Measurements from ENCODE around the gene LRRC58. TPM values are rescaled to one million over a fixed set of nuclear protein-coding genes. Genes with fewer than 3 reads are reported as not detected.

LRRC58 gene
- total RNA-seq, 2 experiments from 2014 or later = 17.6 to 18.0 TPM

GRCh38 chr3:120289636-120290035 is 59.5 kb downstream of the LRRC58 start:
- CTCF ChIA-PET = no interaction called here
- Mint-ChIP-seq H3K27me3 (ENCODE audit: low read depth) (peaks cover 40% of the 10 kb centered on the region), H3K9me3 (peaks cover 9% of the 10 kb centered on the region)

DNA sequence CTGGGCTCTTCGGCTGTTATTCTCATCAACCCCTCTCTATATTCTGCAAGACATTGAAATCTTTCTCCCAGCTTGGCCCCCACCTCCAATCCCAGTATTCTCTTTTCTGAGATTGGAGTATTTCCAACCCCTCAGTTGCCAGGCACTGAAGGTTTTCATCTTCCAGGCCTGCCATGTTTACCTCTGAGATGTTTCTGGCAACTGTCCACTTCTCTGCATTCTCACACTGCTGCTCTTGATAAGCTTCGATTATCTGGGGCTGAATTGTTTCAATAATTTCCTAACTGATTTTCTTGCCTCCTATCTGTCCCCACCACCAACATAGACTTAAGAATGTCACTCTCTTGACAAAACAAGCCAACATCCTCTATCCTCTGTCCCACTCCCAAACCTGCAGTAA is 62.7 kb downstream of the LRRC58 start:
- H3K27ac Mint-ChIP-seq = no peak overlapping the region

More at GRCh38 chr3:120289636-120290035, 59.5 kb downstream of the LRRC58 start:
- Mint-ChIP-seq H3K27ac (no peak overlapping the region), H3K36me3 (ENCODE audit: low read depth) (peaks cover 3% of the 10 kb centered on the region), H3K4me1 (ENCODE audit: low read depth) (peaks cover 6% of the 10 kb centered on the region), H3K4me3 (no peak overlapping the region)
- DNase-seq = no peak
- intact Hi-C loops (cut with micrococcal nuclease) = no loop called here

GRCh38 chr3:120285508-120285841 is 63.7 kb downstream of the LRRC58 start:
- Mint-ChIP-seq H3K9me3 (no peaks in the 10 kb centered on the region), H3K4me3 (no peak overlapping the region), H3K36me3 (ENCODE audit: low read depth) (no peaks in the 10 kb centered on the region), H3K27me3 (ENCODE audit: low read depth) (peaks cover 59% of the 10 kb centered on the region), H3K27ac (no peak overlapping the region), H3K4me1 (ENCODE audit: low read depth) (peaks cover 7% of the 10 kb centered on the region)
- intact Hi-C loops (cut with micrococcal nuclease) = no loop called here
- CTCF ChIA-PET = interaction anchor here (0.6 to 0.8 kb wide), 2 partner anchors 64 to 132 kb away, joined by 3 read pairs; no protein-coding TSS in a partner anchor
- DNase-seq = no peak

More for the DNA sequence above, 62.7 kb downstream of the LRRC58 start:
- Mint-ChIP-seq H3K4me3 (no peak overlapping the region), H3K27me3 (ENCODE audit: low read depth) (peaks cover 59% of the 10 kb centered on the region), H3K9me3 (no peaks in the 10 kb centered on the region), H3K4me1 (ENCODE audit: low read depth) (peaks cover 7% of the 10 kb centered on the region), H3K36me3 (ENCODE audit: low read depth) (no peaks in the 10 kb centered on the region)
- CTCF ChIA-PET = no interaction called here
- no peak for DNase-seq
- intact Hi-C loops (cut with micrococcal nuclease) = no loop called here

- intact Hi-C loops (cut with micrococcal nuclease) = no loop called here
- no peaks in the 10 kb centered on the region for H3K9me3 Mint-ChIP-seq
- H3K4me1 Mint-ChIP-seq (ENCODE audit: low read depth) = peaks cover 7% of the 10 kb centered on the region
- peaks cover 59% of the 10 kb centered on the region for H3K27me3 Mint-ChIP-seq (ENCODE audit: low read depth)
- no peak within 1 kb of the TSS for H3K27ac Mint-ChIP-seq
- no peaks in the 10 kb centered on the region for H3K36me3 Mint-ChIP-seq (ENCODE audit: low read depth)
- no peak for DNase-seq
- peak within 1 kb of the TSS; percentile 28 for H3K4me3 Mint-ChIP-seq
- CTCF ChIA-PET = no interaction called here
These were observed 64.2 kb downstream of the LRRC58 start, which contains the start of gene GPR156 for GRCh38 chr3:120284747-120285507. GPR156 (minus strand) TSS chr3:120285222; CDS start chr3:120244098, 41,124 bp downstream.

DNA sequence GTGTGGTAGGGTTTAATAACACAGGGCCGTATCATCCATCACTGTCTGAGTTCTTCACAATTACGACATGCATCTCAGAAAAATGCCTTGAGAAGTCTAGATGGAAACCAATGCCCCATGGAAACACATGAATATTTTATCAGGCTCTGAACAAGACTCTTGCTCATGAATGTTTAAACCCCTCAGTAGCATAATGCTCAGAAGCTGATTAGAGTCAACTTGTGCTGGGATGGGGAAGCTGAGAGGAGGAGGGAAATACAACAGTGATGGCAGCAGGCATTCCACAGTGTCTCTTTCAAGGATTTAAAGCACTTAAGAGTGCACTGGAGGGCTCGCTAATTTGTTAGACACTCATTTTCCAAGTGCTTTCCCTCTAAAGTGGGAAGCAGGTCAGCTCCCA is 67.9 kb downstream of the LRRC58 start:
- no peaks in the 10 kb centered on the region for H3K36me3 Mint-ChIP-seq (ENCODE audit: low read depth)
- CTCF ChIA-PET = interaction anchor here (0.6 kb wide), 1 partner anchor 81 kb away, joined by 3 read pairs; no protein-coding TSS in a partner anchor
- no peak overlapping the region for H3K4me3 Mint-ChIP-seq
- no peaks in the 10 kb centered on the region for H3K9me3 Mint-ChIP-seq
- peaks cover 45% of the 10 kb centered on the region for H3K27me3 Mint-ChIP-seq (ENCODE audit: low read depth)
- no peak overlapping the region for H3K27ac Mint-ChIP-seq
- peaks cover 3% of the 10 kb centered on the region for H3K4me1 Mint-ChIP-seq (ENCODE audit: low read depth)
- intact Hi-C loops (cut with micrococcal nuclease) = no loop called here
- no peak for DNase-seq

GRCh38 chr3:120280566-120280965 is 68.6 kb downstream of the LRRC58 start:
- no peak overlapping the region for H3K4me3 Mint-ChIP-seq
- H3K27me3 Mint-ChIP-seq (ENCODE audit: low read depth) = peaks cover 40% of the 10 kb centered on the region
- no peaks in the 10 kb centered on the region for H3K9me3 Mint-ChIP-seq
- H3K36me3 Mint-ChIP-seq (ENCODE audit: low read depth) = no peaks in the 10 kb centered on the region
- H3K4me1 Mint-ChIP-seq (ENCODE audit: low read depth) = peaks cover 3% of the 10 kb centered on the region
- DNase-seq = no peak
- no peak overlapping the region for H3K27ac Mint-ChIP-seq
- CTCF ChIA-PET = no interaction called here
- intact Hi-C loops (cut with micrococcal nuclease) = no loop called here

DNA sequence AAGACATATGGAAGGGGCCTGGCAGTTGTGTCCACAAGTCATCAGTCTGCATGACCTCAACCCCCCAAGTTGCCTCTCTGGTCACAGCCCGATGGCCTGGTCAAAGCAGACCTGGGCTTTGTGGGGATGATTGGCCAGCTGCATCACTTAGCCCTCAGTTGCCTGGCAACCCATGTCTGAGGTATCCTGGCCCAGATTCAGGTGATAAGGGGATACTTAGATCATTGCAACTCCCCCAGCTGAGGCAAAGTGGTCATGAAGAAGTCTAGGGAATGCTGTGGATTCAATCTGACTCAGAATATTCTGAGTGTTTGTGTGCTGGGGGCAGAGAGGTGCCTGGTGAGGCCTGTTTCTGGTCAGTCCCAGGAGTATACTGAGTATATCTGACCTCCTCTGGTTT is 69.1 kb downstream of the LRRC58 start:
- H3K36me3 Mint-ChIP-seq (ENCODE audit: low read depth) = no peaks in the 10 kb centered on the region
- CTCF ChIA-PET = no interaction called here
- DNase-seq = no peak
- peaks cover 38% of the 10 kb centered on the region for H3K27me3 Mint-ChIP-seq (ENCODE audit: low read depth)
- intact Hi-C loops (cut with micrococcal nuclease) = no loop called here
- H3K4me3 Mint-ChIP-seq = no peak overlapping the region
- no peak overlapping the region for H3K27ac Mint-ChIP-seq
- no peaks in the 10 kb centered on the region for H3K9me3 Mint-ChIP-seq
- peaks cover 3% of the 10 kb centered on the region for H3K4me1 Mint-ChIP-seq (ENCODE audit: low read depth)

DNA sequence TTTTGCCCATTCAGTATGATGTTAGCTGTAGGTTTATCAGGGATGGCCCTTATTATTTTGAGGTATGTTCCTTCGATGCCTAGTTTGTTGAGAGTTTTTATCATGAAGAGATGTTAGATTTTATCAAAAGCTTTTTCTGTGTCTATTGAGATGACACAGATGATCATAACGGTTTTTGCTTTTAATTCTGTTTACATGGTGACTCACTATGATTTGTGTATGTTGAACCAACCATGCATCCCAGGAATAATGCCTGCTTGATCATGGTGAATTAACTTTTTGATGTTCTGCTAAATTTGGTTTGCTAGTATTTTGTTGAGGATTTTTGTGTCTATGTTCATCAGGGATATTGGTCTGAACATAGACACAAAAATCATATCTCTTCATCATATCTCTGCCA is 72.4 kb downstream of the LRRC58 start:
- H3K9me3 Mint-ChIP-seq = no peaks in the 10 kb centered on the region
- no peak overlapping the region for H3K27ac Mint-ChIP-seq
- CTCF ChIA-PET = no interaction called here
- intact Hi-C loops (cut with micrococcal nuclease) = no loop called here
- no peaks in the 10 kb centered on the region for H3K36me3 Mint-ChIP-seq (ENCODE audit: low read depth)
- no peak overlapping the region for H3K4me3 Mint-ChIP-seq
- no peak for DNase-seq
- peaks cover 16% of the 10 kb centered on the region for H3K27me3 Mint-ChIP-seq (ENCODE audit: low read depth)
- H3K4me1 Mint-ChIP-seq (ENCODE audit: low read depth) = no peaks in the 10 kb centered on the region

GRCh38 chr3:120275618-120276017 is 73.5 kb downstream of the LRRC58 start:
- Mint-ChIP-seq H3K27ac (no peak overlapping the region), H3K4me1 (ENCODE audit: low read depth) (no peaks in the 10 kb centered on the region), H3K27me3 (ENCODE audit: low read depth) (peaks cover 13% of the 10 kb centered on the region), H3K9me3 (no peaks in the 10 kb centered on the region), H3K4me3 (no peak overlapping the region), H3K36me3 (ENCODE audit: low read depth) (no peaks in the 10 kb centered on the region)
- intact Hi-C loops (cut with micrococcal nuclease) = no loop called here
- CTCF ChIA-PET = interaction anchor here (0.6 kb wide), 1 partner anchor 426 kb away, joined by 3 read pairs; no protein-coding TSS in a partner anchor
- DNase-seq = no peak

- CTCF ChIA-PET = interaction anchor here (0.6 kb wide), 1 partner anchor 427 kb away, joined by 3 read pairs; no protein-coding TSS in a partner anchor
- Mint-ChIP-seq H3K9me3 (no peaks in the 10 kb centered on the region), H3K36me3 (ENCODE audit: low read depth) (no peaks in the 10 kb centered on the region), H3K27me3 (ENCODE audit: low read depth) (peaks cover 13% of the 10 kb centered on the region), H3K4me3 (no peak overlapping the region), H3K4me1 (ENCODE audit: low read depth) (no peaks in the 10 kb centered on the region), H3K27ac (no peak overlapping the region)
- intact Hi-C loops (cut with micrococcal nuclease) = no loop called here
- no peak for DNase-seq
These were observed 74.4 kb downstream of the LRRC58 start for GRCh38 chr3:120274739-120275167.

Other genes with a start within 250 kb of the LRRC58 start
- not detected for gene GPR156, start 64.1 kb downstream of the LRRC58 start, total RNA-seq
- gene FSTL1, start 101.6 kb upstream of the LRRC58 start, total RNA-seq = under 1 TPM in 1 of 2 experiments, not detected in 1; 0.40 TPM
- gene NDUFB4, start 247.0 kb upstream of the LRRC58 start, total RNA-seq = 100 to 1,000 TPM; 146 to 152 TPM

All from activated naive CD4-positive, alpha-beta T cell treated with anti-CD3 and anti-CD28 coated beads for 36 hours (primary cell).